ENCODE measurements around the gene LEMD2.

Gene LEMD2

GRCh38 chr6:33776764-33777163 lies 12.2 kb downstream of the LEMD2 start:
- no peak for DNase-seq (ENCODE audit: low read depth in 1 of 2, low spot score in 1 of 2)

- no peak for DNase-seq (ENCODE audit: low read depth in 1 of 2, low spot score in 1 of 2)
Measured at GRCh38 chr6:33776186-33776585, 12.7 kb downstream of the LEMD2 start.

GRCh38 chr6:33774774-33775173 lies 14.2 kb downstream of the LEMD2 start:
- DNase-seq (ENCODE audit: low read depth in 1 of 2, low spot score in 1 of 2), result no peak

GRCh38 chr6:33772902-33773472 lies 15.9 kb downstream of the LEMD2 start:
- DNase-seq (ENCODE audit: low read depth in 1 of 2, low spot score in 1 of 2), result no peak

GRCh38 chr6:33772082-33772830 lies 16.7 kb downstream of the LEMD2 start:
- DNase-seq (ENCODE audit: low read depth in 1 of 2, low spot score in 1 of 2), result no peak

- DNase-seq (ENCODE audit: low read depth in 1 of 2, low spot score in 1 of 2), result peak; percentile 30 to 47
Measured at GRCh38 chr6:33771146-33772081, 17.5 kb downstream of the LEMD2 start.

GRCh38 chr6:33770833-33771145 lies 18.1 kb downstream of the LEMD2 start:
- DNase-seq (ENCODE audit: low read depth in 1 of 2, low spot score in 1 of 2), result no peak

GRCh38 chr6:33770124-33770832 lies 18.7 kb downstream of the LEMD2 start:
- DNase-seq (ENCODE audit: low read depth in 1 of 2, low spot score in 1 of 2), result no peak

- DNase-seq (ENCODE audit: low read depth in 1 of 2, low spot score in 1 of 2), result no peak
Measured at GRCh38 chr6:33769248-33769821, 19.6 kb downstream of the LEMD2 start.

GRCh38 chr6:33768644-33769120 lies 20.2 kb downstream of the LEMD2 start:
- DNase-seq (ENCODE audit: low read depth in 1 of 2, low spot score in 1 of 2), result peak; percentile 48 to 52

GRCh38 chr6:33766921-33767907 lies 21.7 kb downstream of the LEMD2 start:
- DNase-seq (ENCODE audit: low read depth in 1 of 2, low spot score in 1 of 2), result no peak

GRCh38 chr6:33765368-33765767 lies 23.6 kb downstream of the LEMD2 start:
- DNase-seq (ENCODE audit: low read depth in 1 of 2, low spot score in 1 of 2), result no peak

- no peak for DNase-seq (ENCODE audit: low read depth in 1 of 2, low spot score in 1 of 2)
Measured at GRCh38 chr6:33764036-33764435, 24.9 kb downstream of the LEMD2 start.

- DNase-seq (ENCODE audit: low read depth in 1 of 2, low spot score in 1 of 2), result no peak
Measured at GRCh38 chr6:33763483-33763882, 25.4 kb downstream of the LEMD2 start.

GRCh38 chr6:33762713-33763112 lies 26.2 kb downstream of the LEMD2 start:
- DNase-seq (ENCODE audit: low read depth in 1 of 2, low spot score in 1 of 2), result no peak

- no peak for DNase-seq (ENCODE audit: low read depth in 1 of 2, low spot score in 1 of 2)
Measured at GRCh38 chr6:33761922-33762629, 26.9 kb downstream of the LEMD2 start.

- DNase-seq (ENCODE audit: low read depth in 1 of 2, low spot score in 1 of 2), result no peak
Measured at GRCh38 chr6:33761581-33761921, 27.4 kb downstream of the LEMD2 start.

GRCh38 chr6:33759887-33760629 lies 28.9 kb downstream of the LEMD2 start:
- no peak for DNase-seq (ENCODE audit: low read depth in 1 of 2, low spot score in 1 of 2)
